Lower leg skin (tissue), 3 donors: Measurements from ENCODE around the gene CD83.

ENCODE experiments used
- POLR2A ChIP-seq, 2 donors: fragments of 450-650 bp; IDR thresholded peaks; one replicate each; pipeline ENCODE4 v1.6.1; 2016 to 2017; ENCODE audit warnings: antibody characterized with exemption in 2 of 2, mild to moderate bottlenecking in 1 of 2, moderate library complexity in 1 of 2
- TF ChIP-seq, protein P1 (sequence below), 3 donors: fragments of 450-650 bp; IDR thresholded peaks; one replicate each; pipeline ENCODE4 v1.5.1; 2016; ENCODE audit warnings: antibody characterized with exemption in 3 of 3, mild to moderate bottlenecking in 3 of 3, moderate library complexity in 2 of 3

DNA sequence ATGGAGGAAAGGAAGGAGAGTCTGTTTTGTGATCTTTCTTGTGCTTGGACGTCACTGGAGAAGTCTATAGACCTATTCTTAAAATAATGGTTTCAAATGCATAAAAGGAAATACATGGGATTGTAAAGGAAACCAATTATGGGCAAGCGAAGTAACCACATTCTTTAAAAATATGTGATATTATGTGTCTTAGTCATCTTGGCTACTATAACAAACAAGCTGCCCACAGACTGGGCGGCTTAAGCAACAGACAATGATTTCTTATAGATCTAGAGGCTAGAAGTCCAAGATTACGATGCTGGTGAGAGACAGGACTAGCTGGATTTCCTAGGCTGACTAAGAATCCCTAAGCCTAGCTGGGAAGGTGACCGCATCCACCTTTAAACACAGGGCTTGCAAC lies 49.4 kb upstream of the CD83 start:
- no peak for TF ChIP-seq POLR2A (IDR thresholded peaks at IDR 0.05)
- TF ChIP-seq, protein P1, sequence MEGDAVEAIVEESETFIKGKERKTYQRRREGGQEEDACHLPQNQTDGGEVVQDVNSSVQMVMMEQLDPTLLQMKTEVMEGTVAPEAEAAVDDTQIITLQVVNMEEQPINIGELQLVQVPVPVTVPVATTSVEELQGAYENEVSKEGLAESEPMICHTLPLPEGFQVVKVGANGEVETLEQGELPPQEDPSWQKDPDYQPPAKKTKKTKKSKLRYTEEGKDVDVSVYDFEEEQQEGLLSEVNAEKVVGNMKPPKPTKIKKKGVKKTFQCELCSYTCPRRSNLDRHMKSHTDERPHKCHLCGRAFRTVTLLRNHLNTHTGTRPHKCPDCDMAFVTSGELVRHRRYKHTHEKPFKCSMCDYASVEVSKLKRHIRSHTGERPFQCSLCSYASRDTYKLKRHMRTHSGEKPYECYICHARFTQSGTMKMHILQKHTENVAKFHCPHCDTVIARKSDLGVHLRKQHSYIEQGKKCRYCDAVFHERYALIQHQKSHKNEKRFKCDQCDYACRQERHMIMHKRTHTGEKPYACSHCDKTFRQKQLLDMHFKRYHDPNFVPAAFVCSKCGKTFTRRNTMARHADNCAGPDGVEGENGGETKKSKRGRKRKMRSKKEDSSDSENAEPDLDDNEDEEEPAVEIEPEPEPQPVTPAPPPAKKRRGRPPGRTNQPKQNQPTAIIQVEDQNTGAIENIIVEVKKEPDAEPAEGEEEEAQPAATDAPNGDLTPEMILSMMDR (IDR thresholded peaks at IDR 0.05): no peak
